Esophagus squamous epithelium (tissue), 4 donors: ENCODE results near the gene THSD8.
"Not testable (repeated sequence)": the region's sequence is repeated elsewhere in the genome, so short reads cannot be mapped to it uniquely, and the experiment has no call there.

Source experiments
- POLR2A ChIP-seq, 4 donors: fragments of 450-650 bp; IDR thresholded peaks; one replicate each; pipeline ENCODE4 v1.6.1; 2017; ENCODE audit warnings: antibody characterized with exemption in 4 of 4, mild to moderate bottlenecking in 4 of 4, moderate library complexity in 3 of 4
- TF ChIP-seq, protein P1 (sequence below), 6 experiments: fragments of 450-650 bp in 4 of 6; fragments of 200-600 bp in 2 of 6; sonication (generic) in 2 of 6; IDR thresholded peaks; one replicate each; pipeline ENCODE4 v1.5.1; 2016 to 2019; ENCODE audit warnings: antibody characterized with exemption in 6 of 6, mild to moderate bottlenecking in 4 of 6, moderate library complexity in 4 of 6

DNA sequence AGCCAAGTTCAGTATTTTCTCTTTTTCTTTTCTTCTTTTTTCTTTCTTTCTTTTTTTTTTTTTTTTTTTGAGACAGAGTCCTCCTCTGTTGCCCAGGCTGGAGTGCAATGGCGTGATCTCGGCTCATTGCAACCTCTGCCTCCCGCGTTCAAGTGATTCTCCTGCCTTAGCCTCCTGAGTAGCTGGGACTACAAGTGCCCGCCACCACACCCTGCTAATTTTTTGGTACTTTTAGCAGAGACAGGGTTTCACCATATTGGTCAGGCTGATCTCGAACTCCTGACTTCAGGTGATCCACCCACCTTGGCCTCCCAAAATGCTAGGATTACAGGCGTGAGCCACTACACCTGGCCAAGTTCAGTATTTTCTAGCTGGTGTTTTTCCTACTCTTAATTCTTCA lies 4.3 kb upstream of the THSD8 start:
- TF ChIP-seq, protein P1, sequence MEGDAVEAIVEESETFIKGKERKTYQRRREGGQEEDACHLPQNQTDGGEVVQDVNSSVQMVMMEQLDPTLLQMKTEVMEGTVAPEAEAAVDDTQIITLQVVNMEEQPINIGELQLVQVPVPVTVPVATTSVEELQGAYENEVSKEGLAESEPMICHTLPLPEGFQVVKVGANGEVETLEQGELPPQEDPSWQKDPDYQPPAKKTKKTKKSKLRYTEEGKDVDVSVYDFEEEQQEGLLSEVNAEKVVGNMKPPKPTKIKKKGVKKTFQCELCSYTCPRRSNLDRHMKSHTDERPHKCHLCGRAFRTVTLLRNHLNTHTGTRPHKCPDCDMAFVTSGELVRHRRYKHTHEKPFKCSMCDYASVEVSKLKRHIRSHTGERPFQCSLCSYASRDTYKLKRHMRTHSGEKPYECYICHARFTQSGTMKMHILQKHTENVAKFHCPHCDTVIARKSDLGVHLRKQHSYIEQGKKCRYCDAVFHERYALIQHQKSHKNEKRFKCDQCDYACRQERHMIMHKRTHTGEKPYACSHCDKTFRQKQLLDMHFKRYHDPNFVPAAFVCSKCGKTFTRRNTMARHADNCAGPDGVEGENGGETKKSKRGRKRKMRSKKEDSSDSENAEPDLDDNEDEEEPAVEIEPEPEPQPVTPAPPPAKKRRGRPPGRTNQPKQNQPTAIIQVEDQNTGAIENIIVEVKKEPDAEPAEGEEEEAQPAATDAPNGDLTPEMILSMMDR (IDR thresholded peaks at IDR 0.05) = not testable (repeated sequence)
- not testable (repeated sequence) for TF ChIP-seq POLR2A (IDR thresholded peaks at IDR 0.05)
